Measurements from ENCODE around the gene NOC3L. TPM values are rescaled to one million over a fixed set of nuclear protein-coding genes. Genes with fewer than 3 reads are reported as not detected.

NOC3L gene
- total RNA-seq, 2 donors from 2014 or later = 10.0 to 11.5 TPM

Other genes with a start within 250 kb of the NOC3L start
- 1 to 10 TPM; 6.6 to 6.9 TPM for gene TBC1D12, start 39.6 kb upstream of the NOC3L start, total RNA-seq
- 1 to 10 TPM; 3.2 to 3.5 TPM for gene HELLS, start 182.8 kb upstream of the NOC3L start, total RNA-seq